Subcutaneous adipose tissue (tissue), 4 donors: ENCODE measurements around the gene CAGE1. TPM values are rescaled to one million over a fixed set of nuclear protein-coding genes. Genes with fewer than 3 reads are reported as not detected.

Experiments used
- CTCF ChIP-seq: fragments of 450-650 bp; IDR thresholded peaks from one replicate; pipeline ENCODE4 v1.5.1; 2016; ENCODE audit warnings: low read depth, mild to moderate bottlenecking, control low read depth, antibody characterized with exemption, moderate library complexity
- total RNA-seq, 4 donors: library from RNA; depleted of rRNA; stranded (reverse); fragments of >200 nt; gene quantifications; one replicate each; pipeline ENCODE4 v1.1.0, GENCODE V29; 2016

The CAGE1 gene
- total RNA-seq, 4 donors from 2014 or later = not detected

DNA sequence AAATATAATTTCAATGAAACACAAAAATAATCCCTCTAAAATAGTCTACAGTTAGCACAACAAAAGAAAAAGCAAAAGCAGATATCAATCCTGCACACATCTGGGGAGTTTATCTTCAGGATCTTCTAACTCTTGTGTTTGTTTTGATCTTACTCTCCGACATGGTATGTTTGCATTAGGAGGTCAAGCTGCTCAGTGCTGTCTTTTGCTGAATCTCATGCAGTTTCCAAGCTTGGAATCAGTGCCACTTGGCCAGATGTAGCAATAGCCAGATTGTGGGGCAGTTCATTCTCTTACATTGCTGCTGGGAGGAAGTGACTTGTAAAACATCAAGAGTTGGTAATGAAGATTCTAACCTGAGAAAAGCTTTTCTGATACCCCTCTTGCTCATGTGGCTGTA is 29.5 kb upstream of the CAGE1 start:
- TF ChIP-seq CTCF = no peak

DNA sequence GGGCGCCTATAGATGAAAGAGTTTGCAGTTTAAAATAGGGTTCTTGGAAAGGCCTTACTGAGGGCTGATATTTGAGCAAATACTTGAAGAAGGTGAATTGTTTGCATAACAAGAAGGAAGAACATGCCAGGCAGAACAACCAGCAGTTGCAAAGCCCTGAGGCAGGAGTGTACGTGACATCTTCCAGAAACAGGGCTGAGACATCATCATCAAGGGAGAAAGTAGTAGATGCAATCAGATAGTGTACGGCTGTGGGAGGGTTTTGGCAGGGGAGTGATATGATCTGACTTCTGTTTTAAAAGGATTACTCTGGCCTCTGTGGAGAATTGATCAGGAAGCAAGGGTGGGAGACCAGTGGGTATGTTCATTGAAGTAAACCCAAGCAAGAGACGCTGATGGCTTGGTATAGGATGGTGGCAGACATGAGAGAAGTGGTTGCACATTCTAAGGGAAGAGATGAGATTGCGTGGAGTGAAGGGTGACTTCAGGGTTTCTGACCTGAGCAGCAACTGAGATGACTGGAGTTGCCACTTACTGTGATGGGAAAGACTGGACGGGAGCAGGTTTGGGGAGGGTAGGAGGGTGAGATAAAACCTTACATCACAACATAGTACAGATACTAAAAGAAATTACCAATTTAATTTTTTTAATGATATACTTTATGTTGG is 28.8 kb upstream of the CAGE1 start:
- TF ChIP-seq CTCF = no peak

DNA sequence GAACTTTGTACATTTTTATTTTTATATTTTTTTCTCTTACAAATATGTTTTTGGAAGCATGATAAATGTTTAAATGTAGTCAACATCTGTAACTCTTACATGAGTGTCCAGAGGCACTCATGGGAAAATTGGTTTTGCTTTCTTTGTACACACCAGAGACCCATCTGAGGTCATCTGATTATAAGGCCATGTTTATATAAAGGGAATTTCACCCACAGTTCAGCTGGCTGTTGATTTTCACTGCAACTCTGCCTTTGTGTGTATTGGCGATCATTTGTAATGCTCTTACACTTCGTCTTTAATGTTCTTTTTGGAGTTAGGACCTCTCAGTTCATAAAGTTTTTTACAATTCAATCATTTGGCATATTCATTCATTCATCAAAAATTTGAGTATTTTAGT is 28.1 kb upstream of the CAGE1 start:
- TF ChIP-seq CTCF = no peak

DNA sequence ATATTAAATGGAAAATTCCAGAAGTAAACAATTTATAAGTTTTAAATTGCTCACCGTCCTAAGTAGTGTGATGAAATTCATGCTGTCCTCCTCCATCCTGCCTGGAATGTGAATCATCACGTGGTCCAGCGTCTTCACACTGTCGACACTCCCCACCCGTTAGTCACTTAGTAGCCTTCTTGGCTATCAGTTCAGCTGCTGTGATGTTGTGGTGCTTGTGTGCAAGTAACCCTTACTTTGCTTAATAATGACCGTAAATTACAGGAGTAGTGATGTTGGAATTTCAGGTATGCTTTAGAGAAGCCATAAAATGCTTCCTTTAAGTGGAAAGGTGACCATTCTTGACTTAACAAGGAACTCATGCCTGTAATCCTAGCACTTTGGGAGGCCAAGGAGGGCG is 25.3 kb upstream of the CAGE1 start:
- no peak for TF ChIP-seq CTCF

GRCh38 chr6:7413151-7413823 is 23.7 kb upstream of the CAGE1 start:
- TF ChIP-seq CTCF = no peak

GRCh38 chr6:7411328-7411727 is 21.8 kb upstream of the CAGE1 start:
- no peak for TF ChIP-seq CTCF

DNA sequence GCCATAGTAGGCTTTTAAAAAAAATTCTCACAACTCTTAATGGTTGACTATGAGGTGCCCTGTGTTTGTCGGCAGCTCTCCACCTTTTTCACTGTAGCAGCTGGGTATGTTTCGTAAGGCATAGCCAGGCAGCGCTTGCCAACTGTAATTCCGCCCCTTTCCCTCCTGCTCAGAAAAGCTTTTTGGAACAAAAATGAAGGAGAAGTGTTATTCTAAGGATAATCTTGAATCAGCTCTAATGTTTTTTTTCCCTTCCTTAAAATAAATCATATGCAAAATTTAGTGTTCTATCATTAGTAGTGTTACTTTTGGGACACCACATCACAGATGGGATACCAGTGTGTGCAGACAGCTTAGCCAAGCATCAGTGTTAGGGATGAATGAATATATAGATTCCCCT is 21.3 kb upstream of the CAGE1 start:
- no peak for TF ChIP-seq CTCF
